H54 (cell line): Measurements from ENCODE around the gene TCEA2.

Experiments used
- DNase-seq: peaks from one replicate; pipeline ENCODE4 v3.0.0; 2011; ENCODE audit warnings: low spot score, mixed read lengths; ENCODE audit not compliant: insufficient read length
- FAIRE-seq: peaks from 3 replicates; lab custom pipeline; 2011; peaks lifted over from hg19 to GRCh38; lab: Jason Lieb, UNC
- POLR2A ChIP-seq: IDR thresholded peaks from 2 replicates; pipeline ENCODE4 v1.6.1; 2011; ENCODE audit warnings: low read depth, mild to moderate bottlenecking, low read length

Gene TCEA2

GRCh38 chr20:64121586-64121985 is 58.6 kb downstream of the TCEA2 start:
- FAIRE-seq: no peak
- TF ChIP-seq POLR2A: no peak
- no peak for DNase-seq
